ENCODE data around the gene CAMKMT.

GRCh38 chr2:44751754-44752479 lies 390.2 kb downstream of the CAMKMT start:
- TF ChIP-seq UBTF (IDR thresholded peaks at IDR 0.05; ENCODE audit: borderline replicate concordance in 1 of 2, low read depth in 2 of 2, low read length in 2 of 2) (no peak), ZNF175 (CRISPR knock-in tag; IDR thresholded peaks at IDR 0.05; ENCODE audit: low read depth) (no peak), BRCA1 (IDR thresholded peaks at IDR 0.05) (no peak), BRCA1 (CRISPR knock-in tag; IDR thresholded peaks at IDR 0.05) (no peak), CTCF (IDR thresholded peaks at IDR 0.05 in 2 of 3, conservative IDR thresholded peaks at IDR 0.05 in 1 of 3; ENCODE audit: insufficient read depth in 2 of 3, low read depth in 1 of 3, low read length in 3 of 3) (peak in 1 of 3 experiments; percentile 29; a peak in 1 of 6 replicates), SRSF9 (IDR thresholded peaks at IDR 0.05; ENCODE audit: borderline replicate concordance, low read depth, low read length) (no peak), POLR2A (conservative IDR thresholded peaks at IDR 0.05) (no peak), NRF1 (conservative IDR thresholded peaks at IDR 0.05 in 1 of 2, IDR thresholded peaks at IDR 0.05 in 1 of 2) (no peak), CHD2 (IDR thresholded peaks at IDR 0.05; ENCODE audit: low read depth, low read length) (no peak), ZNF174 (CRISPR knock-in tag; IDR thresholded peaks at IDR 0.05) (no peak), POLR2AphosphoS5 (IDR thresholded peaks at IDR 0.05; ENCODE audit: control insufficient read depth, insufficient read depth, low read depth, low read length) (no peak), REST (IDR thresholded peaks at IDR 0.05; ENCODE audit: borderline replicate concordance) (no peak), REST (CRISPR knock-in tag; IDR thresholded peaks at IDR 0.05; ENCODE audit: low read depth) (no peak), BRD9 (IDR thresholded peaks at IDR 0.05; ENCODE audit: low read depth, partially characterized antibody) (no peak), KDM1A (IDR thresholded peaks at IDR 0.05) (no peak), ZNF282 (CRISPR knock-in tag; IDR thresholded peaks at IDR 0.05) (no peak)
